Endothelial cell of umbilical vein (primary cell): ENCODE data around the gene NCS1. TPM values are rescaled to one million over a fixed set of nuclear protein-coding genes. Genes with fewer than 3 reads are reported as not detected.

Experiments used
- BruUV-seq: library from RNA; stranded (reverse); fragments of 400-500 nt; replicated peaks from 2 replicates; lab custom pipeline; 2021; lab: Mats Ljungman, UMichigan
- CTCF ChIA-PET: fragments of 300-600, 350-600 bp; sonication (Branson Sonifier 250); formaldehyde crosslinking; loops from one replicate; lab custom pipeline; 2021; ENCODE audit warnings: antibody characterized with exemption, inconsistent platforms; lab: Charles Lee
- POLR2A ChIA-PET: fragments of 300-600, 350-600 bp; sonication (Branson Sonifier 250); formaldehyde crosslinking; loops from one replicate; lab custom pipeline; 2021; ENCODE audit warnings: antibody characterized with exemption, inconsistent platforms; lab: Charles Lee
- DNase-seq: peaks from one replicate; pipeline ENCODE4 v3.0.0-alpha.2; 2011; ENCODE audit warnings: low read depth, low spot score
- FAIRE-seq: peaks from 2 replicates; lab custom pipeline; 2011; peaks lifted over from hg19 to GRCh38; lab: Jason Lieb, UNC
- H2AFZ ChIP-seq: 2 replicates; pipeline ENCODE4 v1.6.0; 2012; ENCODE audit warnings: low read depth, low read length, control low read depth, inconsistent platforms
- H3K27ac ChIP-seq: 2 replicates; pipeline ENCODE4 v1.5.1; 2011; ENCODE audit warnings: low read depth, mild to moderate bottlenecking, control low read depth, low read length, moderate library complexity; ENCODE audit not compliant: insufficient read depth
- H3K27me3 ChIP-seq, 2 experiments: 2 replicates each; pipeline versions ENCODE4 v1.6.0 to v1.6.1; 2011; ENCODE audit warnings: low read length in 2 of 2, mixed read lengths in 1 of 2; ENCODE audit not compliant: control insufficient read depth in 2 of 2, insufficient read depth in 2 of 2
- H3K36me3 ChIP-seq, 2 experiments: 2 replicates in 1 of 2; 3 replicates in 1 of 2; pipeline ENCODE4 v1.5.1; 2011; ENCODE audit warnings: low read length in 2 of 2, mild to moderate bottlenecking in 1 of 2, moderate library complexity in 1 of 2; ENCODE audit not compliant: control insufficient read depth in 2 of 2, insufficient read depth in 2 of 2; ENCODE audit errors: extremely low read depth in 1 of 2
- H3K4me1 ChIP-seq: 3 replicates; pipeline ENCODE4 v1.5.1; 2011; ENCODE audit warnings: mild to moderate bottlenecking, low read length; ENCODE audit not compliant: control insufficient read depth, insufficient read depth; ENCODE audit errors: extremely low read depth
- H3K4me2 ChIP-seq: 2 replicates; pipeline ENCODE4 v1.6.1; 2011; ENCODE audit warnings: low read length, control low read depth, mixed read lengths; ENCODE audit not compliant: insufficient read depth
- H3K4me3 ChIP-seq, 3 experiments: fragments of 200-600 bp in 1 of 3; sonication (generic), shearing (Covaris generic) in 1 of 3; replicated peaks in 1 of 3; 2 replicates each; pipeline ENCODE4 v1.5.1; 2011 to 2016; ENCODE audit warnings: control low read depth in 3 of 3, low read length in 3 of 3, mild to moderate bottlenecking in 2 of 3, inconsistent platforms in 1 of 3, low read depth in 1 of 3, moderate library complexity in 1 of 3; ENCODE audit not compliant: insufficient read depth in 1 of 3
- H3K79me2 ChIP-seq: 2 replicates; pipeline ENCODE4 v1.6.0; 2012; ENCODE audit warnings: low read length, inconsistent platforms; ENCODE audit not compliant: control insufficient read depth, insufficient read depth
- H3K9ac ChIP-seq: replicated peaks from 2 replicates; pipeline ENCODE3; 2011; ENCODE audit warnings: low read length, control low read depth; ENCODE audit not compliant: insufficient read depth; ENCODE audit errors: extremely low read depth
- H3K9me1 ChIP-seq: replicated peaks from 3 replicates; pipeline ENCODE4 v1.6.0; 2011; ENCODE audit warnings: mild to moderate bottlenecking, low read length; ENCODE audit not compliant: control insufficient read depth, insufficient read depth; ENCODE audit errors: extremely low read depth
- H3K9me3 ChIP-seq: replicated peaks from 2 replicates; pipeline ENCODE4 v1.5.1; 2012; ENCODE audit warnings: low read length, inconsistent platforms; ENCODE audit not compliant: control insufficient read depth, insufficient read depth
- H4K20me1 ChIP-seq: replicated peaks from 2 replicates; pipeline ENCODE3; 2011; ENCODE audit warnings: mild to moderate bottlenecking, low read length; ENCODE audit not compliant: control insufficient read depth, insufficient read depth; ENCODE audit errors: extremely low read depth
- EZH2 ChIP-seq: IDR thresholded peaks from 2 replicates; pipeline ENCODE4 v1.6.1; 2012; ENCODE audit warnings: borderline replicate concordance, low read depth, mild to moderate bottlenecking, moderate library complexity, low read length, inconsistent platforms; ENCODE audit not compliant: severe bottlenecking
- FOS ChIP-seq: IDR thresholded peaks from 2 replicates; pipeline ENCODE4 v1.6.1; 2011; ENCODE audit warnings: mild to moderate bottlenecking, low read length, moderate library complexity, borderline replicate concordance; ENCODE audit not compliant: insufficient read depth
- JUN ChIP-seq: IDR thresholded peaks from 2 replicates; pipeline ENCODE4 v1.6.1; 2011; ENCODE audit warnings: borderline replicate concordance, low read depth; ENCODE audit not compliant: insufficient read length, insufficient read depth
- MAX ChIP-seq: IDR thresholded peaks from 2 replicates; pipeline ENCODE4 v1.6.1; 2011; ENCODE audit not compliant: insufficient read depth, insufficient read length
- MYC ChIP-seq: IDR thresholded peaks from one replicate; pipeline ENCODE4 v1.6.1; 2011; ENCODE audit warnings: mild to moderate bottlenecking, low read depth, low read length
- POLR2A ChIP-seq: IDR thresholded peaks from 2 replicates; pipeline ENCODE4 v1.6.1; 2012; ENCODE audit warnings: low read depth, mild to moderate bottlenecking, control low read depth, low read length
- POLR2AphosphoS5 ChIP-seq: IDR thresholded peaks from 2 replicates; pipeline ENCODE4 v1.6.1; 2012; ENCODE audit warnings: low read depth, mild to moderate bottlenecking, control low read depth, low read length, moderate library complexity; ENCODE audit not compliant: insufficient read depth
- dilution Hi-C: fragments of 300-500 bp; cut with MboI; formaldehyde crosslinking; loops from one replicate; pipeline ENCODE4 v1.15.0; 2019; ENCODE audit warnings: low sequenced_read_pairs; ENCODE audit not compliant: extremely low pct_ligation_motif_present
- intact Hi-C: fragments of 100-400 bp; cut with micrococcal nuclease; formaldehyde crosslinking; loops from one replicate; pipeline ENCODE4 v1.10.0; 2022
- polyA plus RNA-seq, 4 experiments: library from polyadenylated mRNA; depleted of rRNA in 3 of 4; stranded (reverse) in 3 of 4; unstranded in 1 of 4; fragments of >200 nt; gene quantifications; 2 replicates each; pipeline versions ENCODE4 v1.2.1 to v1.2.3, GENCODE V29; 2011 to 2012; ENCODE audit warnings: missing spikeins in 1 of 4
- total RNA-seq: library from RNA; stranded (reverse); gene quantifications from 2 replicates; pipeline ENCODE4 v1.2.3, GENCODE V29; 2021
- TF ChIP-seq, protein P1 (sequence below), 2 donors: IDR thresholded peaks; 1 replicate in 1 of 2; 2 replicates in 1 of 2; pipeline ENCODE4 v1.5.1; 2011; ENCODE audit warnings: low read length in 2 of 2, mild to moderate bottlenecking in 2 of 2, moderate library complexity in 2 of 2, control low read depth in 1 of 2, inconsistent platforms in 1 of 2, low read depth in 1 of 2; ENCODE audit not compliant: insufficient read depth in 1 of 2; ENCODE audit errors: extremely low read depth in 1 of 2

Gene NCS1
- total and polyA plus RNA-seq, 2 donors (not counting 3 experiments of a cell fraction or from before 2014, with no cell fraction given), result 53.6 to 77.4 TPM

DNA sequence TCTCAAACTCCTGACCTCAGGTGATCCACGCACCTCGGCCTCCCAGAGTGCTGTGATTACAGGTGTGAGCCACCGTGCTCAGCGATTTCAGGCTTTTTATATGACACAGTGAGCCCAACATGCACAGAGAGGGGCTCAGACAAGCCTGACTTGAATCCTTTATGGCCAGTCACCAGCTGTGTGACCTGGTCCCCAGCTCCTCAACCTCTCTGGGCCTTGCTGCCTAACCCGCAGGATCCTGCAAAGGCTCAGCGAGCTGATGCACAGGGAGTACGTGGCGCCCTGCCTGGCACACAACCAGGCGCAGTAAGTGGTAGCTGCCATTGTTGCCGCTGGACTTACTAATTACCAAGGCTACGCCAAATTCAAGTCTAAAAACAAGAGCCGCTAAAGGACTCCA is 16.6 kb upstream of the NCS1 start:
- Histone ChIP-seq H3K79me2 (no peaks in the 10 kb centered on the region), H3K4me2 (no peak overlapping the region), H3K9me1 (no peaks in the 10 kb centered on the region), H3K9ac (no peak overlapping the region), H3K4me1 (no peaks in the 10 kb centered on the region), H3K27ac (no peak overlapping the region), H3K4me3 (no peak overlapping the region), H3K27me3 (peaks cover 0 to 3% of the 10 kb centered on the region in 2 experiments), H2AFZ (no peak overlapping the region), H3K36me3 (no peaks in the 10 kb centered on the region), H3K9me3 (no peaks in the 10 kb centered on the region), H4K20me1 (no peaks in the 10 kb centered on the region)
- POLR2A ChIA-PET, result no interaction called here
- intact Hi-C loops (no loop called here), dilution Hi-C loops (no loop called here)
- BruUV-seq, result no TSS peak
- DNase-seq (no peak), FAIRE-seq (no peak)
- TF ChIP-seq EZH2 (no peak), FOS (no peak), POLR2A (no peak), MAX (no peak), MYC (no peak), POLR2AphosphoS5 (no peak), JUN (no peak)
- TF ChIP-seq, protein P1, sequence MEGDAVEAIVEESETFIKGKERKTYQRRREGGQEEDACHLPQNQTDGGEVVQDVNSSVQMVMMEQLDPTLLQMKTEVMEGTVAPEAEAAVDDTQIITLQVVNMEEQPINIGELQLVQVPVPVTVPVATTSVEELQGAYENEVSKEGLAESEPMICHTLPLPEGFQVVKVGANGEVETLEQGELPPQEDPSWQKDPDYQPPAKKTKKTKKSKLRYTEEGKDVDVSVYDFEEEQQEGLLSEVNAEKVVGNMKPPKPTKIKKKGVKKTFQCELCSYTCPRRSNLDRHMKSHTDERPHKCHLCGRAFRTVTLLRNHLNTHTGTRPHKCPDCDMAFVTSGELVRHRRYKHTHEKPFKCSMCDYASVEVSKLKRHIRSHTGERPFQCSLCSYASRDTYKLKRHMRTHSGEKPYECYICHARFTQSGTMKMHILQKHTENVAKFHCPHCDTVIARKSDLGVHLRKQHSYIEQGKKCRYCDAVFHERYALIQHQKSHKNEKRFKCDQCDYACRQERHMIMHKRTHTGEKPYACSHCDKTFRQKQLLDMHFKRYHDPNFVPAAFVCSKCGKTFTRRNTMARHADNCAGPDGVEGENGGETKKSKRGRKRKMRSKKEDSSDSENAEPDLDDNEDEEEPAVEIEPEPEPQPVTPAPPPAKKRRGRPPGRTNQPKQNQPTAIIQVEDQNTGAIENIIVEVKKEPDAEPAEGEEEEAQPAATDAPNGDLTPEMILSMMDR (IDR thresholded peaks at IDR 0.05; ENCODE audit: extremely low read depth in 1 of 2, insufficient read depth in 1 of 2, low read depth in 1 of 2, low read length in 2 of 2), result no peak
- CTCF ChIA-PET, result interaction anchor here (1.4 kb wide), 1 partner anchor 119 kb away, joined by 3 read pairs; no protein-coding TSS in a partner anchor
